Measurements from ENCODE around the gene TNFSF10.
"Not testable (repeated sequence)": the region's sequence is repeated elsewhere in the genome, so short reads cannot be mapped to it uniquely, and the experiment has no call there.

DNA sequence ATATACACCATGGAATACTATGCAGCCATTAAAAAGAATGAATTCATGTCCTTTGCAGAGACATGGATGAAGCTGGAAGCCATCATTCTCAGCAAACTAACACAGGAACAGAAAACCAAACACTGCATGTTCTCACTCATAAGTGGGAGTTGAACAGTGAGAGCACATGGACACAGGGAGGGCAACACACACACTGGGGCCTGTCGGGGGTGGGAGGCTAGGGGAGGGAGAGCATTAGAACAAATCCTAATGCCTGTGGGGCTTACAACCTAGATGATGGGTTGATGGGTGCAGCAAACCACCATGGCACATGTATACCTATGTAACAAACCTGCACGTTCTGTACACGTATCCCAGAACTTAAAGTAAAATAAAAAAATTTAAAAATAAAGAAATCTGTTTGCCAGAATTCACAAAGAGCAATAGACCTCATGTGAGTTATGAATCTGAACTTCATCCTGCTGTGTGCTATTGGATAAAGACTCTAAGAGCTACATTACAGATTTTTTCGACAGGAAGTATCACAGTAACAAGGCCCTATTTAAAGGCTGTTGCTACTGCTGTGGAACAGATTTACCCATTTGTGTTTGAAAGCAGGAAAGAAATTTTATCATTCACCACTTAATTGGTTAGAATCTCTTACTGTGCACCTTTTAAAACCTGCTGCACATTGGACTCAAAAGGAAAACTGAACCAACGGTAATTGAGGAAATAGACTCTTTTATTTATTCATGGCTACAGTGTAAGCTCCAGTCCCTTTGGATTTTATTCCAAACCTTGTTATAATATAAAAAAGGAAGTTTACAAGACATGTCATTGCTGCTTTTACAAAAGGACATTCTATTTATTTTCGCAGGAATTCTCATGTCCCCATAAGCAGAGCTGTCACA, 1.1 kb downstream of the TNFSF10 start:
- not testable (repeated sequence) for TF ChIP-seq MAFK (IDR thresholded peaks at IDR 0.05; ENCODE audit: low read length); CHD1 (IDR thresholded peaks at IDR 0.05; ENCODE audit: low read length); ATF1 (CRISPR knock-in tag; IDR thresholded peaks at IDR 0.05); ATF1 (tag; IDR thresholded peaks at IDR 0.05); EGR1 (conservative IDR thresholded peaks at IDR 0.05); TRIM24 (IDR thresholded peaks at IDR 0.05); MYBL2 (IDR thresholded peaks at IDR 0.05; ENCODE audit: low read depth); MYBL2 (CRISPR knock-in tag; IDR thresholded peaks at IDR 0.05; ENCODE audit: borderline replicate concordance); RCOR1 (IDR thresholded peaks at IDR 0.05; ENCODE audit: borderline replicate concordance in 1 of 2, low read depth in 2 of 2, low read length in 2 of 2); FOXK2 (conservative IDR thresholded peaks at IDR 0.05 in 1 of 2, IDR thresholded peaks at IDR 0.05 in 1 of 2; ENCODE audit: low read depth in 2 of 2); RBM14 (IDR thresholded peaks at IDR 0.05; ENCODE audit: borderline replicate concordance, insufficient read depth, low read depth, low read length); NCOA4 (IDR thresholded peaks at IDR 0.05; ENCODE audit: partially characterized antibody); ZNF407 (IDR thresholded peaks at IDR 0.05; ENCODE audit: low read depth)
- TF ChIP-seq, protein P1, sequence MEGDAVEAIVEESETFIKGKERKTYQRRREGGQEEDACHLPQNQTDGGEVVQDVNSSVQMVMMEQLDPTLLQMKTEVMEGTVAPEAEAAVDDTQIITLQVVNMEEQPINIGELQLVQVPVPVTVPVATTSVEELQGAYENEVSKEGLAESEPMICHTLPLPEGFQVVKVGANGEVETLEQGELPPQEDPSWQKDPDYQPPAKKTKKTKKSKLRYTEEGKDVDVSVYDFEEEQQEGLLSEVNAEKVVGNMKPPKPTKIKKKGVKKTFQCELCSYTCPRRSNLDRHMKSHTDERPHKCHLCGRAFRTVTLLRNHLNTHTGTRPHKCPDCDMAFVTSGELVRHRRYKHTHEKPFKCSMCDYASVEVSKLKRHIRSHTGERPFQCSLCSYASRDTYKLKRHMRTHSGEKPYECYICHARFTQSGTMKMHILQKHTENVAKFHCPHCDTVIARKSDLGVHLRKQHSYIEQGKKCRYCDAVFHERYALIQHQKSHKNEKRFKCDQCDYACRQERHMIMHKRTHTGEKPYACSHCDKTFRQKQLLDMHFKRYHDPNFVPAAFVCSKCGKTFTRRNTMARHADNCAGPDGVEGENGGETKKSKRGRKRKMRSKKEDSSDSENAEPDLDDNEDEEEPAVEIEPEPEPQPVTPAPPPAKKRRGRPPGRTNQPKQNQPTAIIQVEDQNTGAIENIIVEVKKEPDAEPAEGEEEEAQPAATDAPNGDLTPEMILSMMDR (IDR thresholded peaks at IDR 0.05 in 2 of 3, conservative IDR thresholded peaks at IDR 0.05 in 1 of 3; ENCODE audit: insufficient read depth in 2 of 3, low read depth in 1 of 3, low read length in 3 of 3) = not testable (repeated sequence)
- TF ChIP-seq, protein P2, sequence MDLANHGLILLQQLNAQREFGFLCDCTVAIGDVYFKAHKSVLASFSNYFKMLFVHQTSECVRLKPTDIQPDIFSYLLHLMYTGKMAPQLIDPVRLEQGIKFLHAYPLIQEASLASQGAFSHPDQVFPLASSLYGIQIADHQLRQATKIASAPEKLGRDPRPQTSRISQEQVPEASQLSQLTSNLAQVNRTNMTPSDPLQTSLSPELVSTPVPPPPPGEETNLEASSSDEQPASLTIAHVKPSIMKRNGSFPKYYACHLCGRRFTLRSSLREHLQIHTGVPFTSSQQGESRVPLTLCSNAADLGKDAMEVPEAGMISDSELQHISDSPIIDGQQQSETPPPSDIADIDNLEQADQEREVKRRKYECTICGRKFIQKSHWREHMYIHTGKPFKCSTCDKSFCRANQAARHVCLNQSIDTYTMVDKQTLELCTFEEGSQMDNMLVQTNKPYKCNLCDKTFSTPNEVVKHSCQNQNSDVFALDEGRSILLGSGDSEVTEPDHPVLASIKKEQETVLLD (IDR thresholded peaks at IDR 0.05) = not testable (repeated sequence)

Data from K562 (cell line).